Panc1 (cell line): ENCODE data around the gene IRS1.

Experiments used
- CTCF ChIP-seq: fragments of 450-650 bp; IDR thresholded peaks from 2 replicates; pipeline ENCODE4 v1.5.1; 2017; ENCODE audit warnings: mild to moderate bottlenecking
- POLR2AphosphoS5 ChIP-seq: IDR thresholded peaks from 2 replicates; pipeline ENCODE4 v1.6.1; 2012; ENCODE audit warnings: mild to moderate bottlenecking, low read depth, low read length, moderate library complexity
- SIN3A ChIP-seq: IDR thresholded peaks from 2 replicates; pipeline ENCODE4 v1.6.1; 2012; ENCODE audit warnings: low read depth, mild to moderate bottlenecking, low read length, moderate library complexity, borderline replicate concordance; ENCODE audit not compliant: insufficient read depth
- TCF7L2 ChIP-seq: IDR thresholded peaks from 2 replicates; pipeline ENCODE4 v1.6.1; 2011; ENCODE audit warnings: mild to moderate bottlenecking, low read depth, low read length, inconsistent platforms

- TF ChIP-seq CTCF (no peak), POLR2AphosphoS5 (no peak), TCF7L2 (no peak), SIN3A (no peak)
Observed at GRCh38 chr2:226691255-226691654, 108.4 kb downstream of the IRS1 start.
